D721Med (cell line): ENCODE results near the gene ZDHHC6.

ENCODE experiments used
- DNase-seq: peaks from one replicate; pipeline ENCODE4 v3.0.0; 2011; ENCODE audit warnings: low spot score; ENCODE audit not compliant: insufficient read length
- FAIRE-seq: peaks from 2 replicates; lab custom pipeline; 2011; peaks lifted over from hg19 to GRCh38; lab: Jason Lieb, UNC
- TF ChIP-seq, protein P1 (sequence below): IDR thresholded peaks from 2 replicates; pipeline ENCODE4 v1.5.1; 2012; ENCODE audit warnings: mild to moderate bottlenecking, control low read depth; ENCODE audit not compliant: insufficient read depth; ENCODE audit errors: missing control alignments

The ZDHHC6 gene

GRCh38 chr10:112446055-112446854 is 459 bp downstream of the ZDHHC6 start:
- DNase-seq (no peak), FAIRE-seq (no peak)
- TF ChIP-seq, protein P1, sequence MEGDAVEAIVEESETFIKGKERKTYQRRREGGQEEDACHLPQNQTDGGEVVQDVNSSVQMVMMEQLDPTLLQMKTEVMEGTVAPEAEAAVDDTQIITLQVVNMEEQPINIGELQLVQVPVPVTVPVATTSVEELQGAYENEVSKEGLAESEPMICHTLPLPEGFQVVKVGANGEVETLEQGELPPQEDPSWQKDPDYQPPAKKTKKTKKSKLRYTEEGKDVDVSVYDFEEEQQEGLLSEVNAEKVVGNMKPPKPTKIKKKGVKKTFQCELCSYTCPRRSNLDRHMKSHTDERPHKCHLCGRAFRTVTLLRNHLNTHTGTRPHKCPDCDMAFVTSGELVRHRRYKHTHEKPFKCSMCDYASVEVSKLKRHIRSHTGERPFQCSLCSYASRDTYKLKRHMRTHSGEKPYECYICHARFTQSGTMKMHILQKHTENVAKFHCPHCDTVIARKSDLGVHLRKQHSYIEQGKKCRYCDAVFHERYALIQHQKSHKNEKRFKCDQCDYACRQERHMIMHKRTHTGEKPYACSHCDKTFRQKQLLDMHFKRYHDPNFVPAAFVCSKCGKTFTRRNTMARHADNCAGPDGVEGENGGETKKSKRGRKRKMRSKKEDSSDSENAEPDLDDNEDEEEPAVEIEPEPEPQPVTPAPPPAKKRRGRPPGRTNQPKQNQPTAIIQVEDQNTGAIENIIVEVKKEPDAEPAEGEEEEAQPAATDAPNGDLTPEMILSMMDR = no peak

GRCh38 chr10:112442063-112442462 is 4.7 kb downstream of the ZDHHC6 start:
- FAIRE-seq (no peak), DNase-seq (no peak)
- TF ChIP-seq, protein P1 = no peak

DNA sequence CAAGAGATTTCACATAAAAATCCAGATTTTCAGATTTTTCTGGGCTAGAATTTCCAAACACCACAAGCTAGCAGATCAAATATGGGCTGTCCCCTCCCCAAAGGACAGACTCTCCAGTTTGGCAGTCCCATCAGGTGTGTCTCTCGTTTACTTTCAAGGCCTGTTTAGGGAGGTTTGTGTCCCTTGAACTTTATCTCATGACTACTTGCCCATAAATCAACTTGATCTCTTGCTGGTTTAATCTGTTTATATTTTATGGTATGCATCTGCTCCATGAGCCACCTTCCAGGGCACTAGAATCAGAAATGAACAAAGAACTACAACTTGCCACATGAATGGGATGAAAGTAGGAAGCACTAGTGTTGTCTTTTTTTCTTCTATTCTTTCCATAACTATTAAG is 5.2 kb downstream of the ZDHHC6 start:
- TF ChIP-seq, protein P1 = no peak
- DNase-seq (no peak), FAIRE-seq (no peak)

- DNase-seq = no peak
- FAIRE-seq = no peak
- TF ChIP-seq, protein P1 = no peak
Measured at GRCh38 chr10:112438356-112438755, 8.4 kb downstream of the ZDHHC6 start.

GRCh38 chr10:112434988-112435619 is 11.6 kb downstream of the ZDHHC6 start:
- FAIRE-seq (no peak), DNase-seq (no peak)

DNA sequence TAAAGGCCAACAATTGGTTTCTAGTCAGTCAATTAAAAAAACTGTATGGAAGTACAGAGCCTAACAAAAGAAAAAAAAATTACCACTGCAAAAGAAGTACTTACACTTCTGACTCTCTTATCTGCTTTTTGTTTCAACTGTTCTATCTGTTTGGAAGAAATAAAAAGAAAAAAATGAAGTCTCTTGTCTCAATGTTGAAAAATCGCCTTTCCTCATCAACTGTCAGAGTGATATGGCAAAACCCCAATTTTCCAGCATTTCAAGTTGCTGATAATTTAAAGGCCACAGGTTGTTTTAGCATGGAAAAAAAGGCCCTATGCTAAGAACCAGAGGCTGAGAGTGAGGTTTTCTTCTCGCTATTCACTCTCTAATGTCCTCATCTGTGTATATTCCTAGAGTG is 13.6 kb downstream of the ZDHHC6 start:
- FAIRE-seq (no peak), DNase-seq (no peak)
- TF ChIP-seq, protein P1 = no peak

More at GRCh38 chr10:112434988-112435619, 11.6 kb downstream of the ZDHHC6 start:
- TF ChIP-seq, protein P1 = peak; percentile 36
